Activated CD4-positive, alpha-beta memory T cell treated with anti-CD3 and anti-CD28 coated beads, Interleukin-2, amount 10 ng/mL, durations not matched to agents 7 days and 5 days (primary cell): ENCODE measurements around the gene LSAMP. TPM values are rescaled to one million over a fixed set of nuclear protein-coding genes. Genes with fewer than 3 reads are reported as not detected.

Source experiments
- CTCF ChIA-PET: fragments of 350-600 bp; sonication (Branson Sonifier 250); formaldehyde crosslinking; loops from one replicate; lab custom pipeline; 2021; ENCODE audit warnings: antibody characterized with exemption, inconsistent platforms; lab: Charles Lee
- POLR2A ChIA-PET: fragments of 350-600 bp; sonication (Branson Sonifier 250); formaldehyde crosslinking; loops from one replicate; lab custom pipeline; 2021; ENCODE audit warnings: antibody characterized with exemption; lab: Charles Lee
- DNase-seq: peaks from one replicate; pipeline ENCODE4 v3.0.0-alpha.2; 2020
- H3K27ac Mint-ChIP-seq: one replicate; pipeline ENCODE4 v1.8.0; 2021; ENCODE audit warnings: mild to moderate bottlenecking, mixed read lengths
- H3K27me3 Mint-ChIP-seq: one replicate; pipeline ENCODE4 v1.8.0; 2021; ENCODE audit warnings: mixed read lengths
- H3K36me3 Mint-ChIP-seq: one replicate; pipeline ENCODE4 v1.8.0; 2021; ENCODE audit warnings: low read depth, mixed read lengths
- H3K4me1 Mint-ChIP-seq: one replicate; pipeline ENCODE4 v1.8.0; 2021; ENCODE audit warnings: mixed read lengths
- H3K4me3 Mint-ChIP-seq: one replicate; pipeline ENCODE4 v1.8.0; 2021; ENCODE audit warnings: mild to moderate bottlenecking, mixed read lengths
- H3K9me3 Mint-ChIP-seq: one replicate; pipeline ENCODE4 v1.8.0; 2021; ENCODE audit warnings: mixed read lengths
- total RNA-seq, 2 experiments: library from RNA; stranded (reverse); gene quantifications; one replicate each; pipeline ENCODE4 v1.2.3, GENCODE V29; 2021

LSAMP gene
- total RNA-seq, 2 experiments from 2014 or later: not detected

- POLR2A ChIA-PET: no interaction called here
- no peaks in the 10 kb centered on the region for H3K27me3 Mint-ChIP-seq
- no peak for DNase-seq
- H3K27ac Mint-ChIP-seq: no peak overlapping the region
- no peaks in the 10 kb centered on the region for H3K36me3 Mint-ChIP-seq
- CTCF ChIA-PET: no interaction called here
- H3K4me3 Mint-ChIP-seq: no peak overlapping the region
- H3K9me3 Mint-ChIP-seq: peaks cover 3% of the 10 kb centered on the region
- no peaks in the 10 kb centered on the region for H3K4me1 Mint-ChIP-seq
Measured at GRCh38 chr3:116374901-116375300, 70.4 kb downstream of the LSAMP start.

GRCh38 chr3:116367761-116368395 lies 77.4 kb downstream of the LSAMP start:
- CTCF ChIA-PET: no interaction called here
- no peak for DNase-seq
- H3K27me3 Mint-ChIP-seq: no peaks in the 10 kb centered on the region
- H3K4me3 Mint-ChIP-seq: no peak overlapping the region
- H3K9me3 Mint-ChIP-seq: peaks cover 9% of the 10 kb centered on the region
- H3K4me1 Mint-ChIP-seq: no peaks in the 10 kb centered on the region
- no peak overlapping the region for H3K27ac Mint-ChIP-seq
- no peaks in the 10 kb centered on the region for H3K36me3 Mint-ChIP-seq
- POLR2A ChIA-PET: no interaction called here

GRCh38 chr3:116356056-116356455 lies 89.2 kb downstream of the LSAMP start:
- Mint-ChIP-seq H3K4me1 (no peaks in the 10 kb centered on the region), H3K27me3 (no peaks in the 10 kb centered on the region), H3K9me3 (no peaks in the 10 kb centered on the region), H3K4me3 (no peak overlapping the region), H3K27ac (no peak overlapping the region), H3K36me3 (no peaks in the 10 kb centered on the region)
- DNase-seq: no peak
- ChIA-PET POLR2A (no interaction called here), CTCF (no interaction called here)

GRCh38 chr3:116354382-116354781 lies 90.9 kb downstream of the LSAMP start:
- DNase-seq: no peak
- Mint-ChIP-seq H3K27ac (no peak overlapping the region), H3K27me3 (no peaks in the 10 kb centered on the region), H3K36me3 (no peaks in the 10 kb centered on the region), H3K4me1 (no peaks in the 10 kb centered on the region), H3K9me3 (no peaks in the 10 kb centered on the region), H3K4me3 (no peak overlapping the region)
- ChIA-PET POLR2A (no interaction called here), CTCF (no interaction called here)

GRCh38 chr3:116350119-116350733 lies 95.1 kb downstream of the LSAMP start:
- CTCF ChIA-PET: no interaction called here
- POLR2A ChIA-PET: no interaction called here

GRCh38 chr3:116348216-116348615 lies 97.1 kb downstream of the LSAMP start:
- Mint-ChIP-seq H3K4me3 (no peak overlapping the region), H3K4me1 (no peaks in the 10 kb centered on the region), H3K27me3 (no peaks in the 10 kb centered on the region), H3K9me3 (no peaks in the 10 kb centered on the region), H3K27ac (no peak overlapping the region), H3K36me3 (no peaks in the 10 kb centered on the region)
- CTCF ChIA-PET: no interaction called here
- no peak for DNase-seq
- POLR2A ChIA-PET: no interaction called here

More at GRCh38 chr3:116350119-116350733, 95.1 kb downstream of the LSAMP start:
- H3K9me3 Mint-ChIP-seq: no peaks in the 10 kb centered on the region
- DNase-seq: no peak
- H3K27ac Mint-ChIP-seq: no peak overlapping the region
- no peaks in the 10 kb centered on the region for H3K4me1 Mint-ChIP-seq
- H3K4me3 Mint-ChIP-seq: no peak overlapping the region
- no peaks in the 10 kb centered on the region for H3K36me3 Mint-ChIP-seq
- no peaks in the 10 kb centered on the region for H3K27me3 Mint-ChIP-seq

- no peaks in the 10 kb centered on the region for H3K36me3 Mint-ChIP-seq
- H3K9me3 Mint-ChIP-seq: peaks cover 2% of the 10 kb centered on the region
- no peaks in the 10 kb centered on the region for H3K27me3 Mint-ChIP-seq
- ChIA-PET POLR2A (no interaction called here), CTCF (no interaction called here)
- no peak for DNase-seq
- H3K4me1 Mint-ChIP-seq: no peaks in the 10 kb centered on the region
- H3K4me3 Mint-ChIP-seq: no peak overlapping the region
- no peak overlapping the region for H3K27ac Mint-ChIP-seq
Measured at GRCh38 chr3:116342499-116342898, 102.8 kb downstream of the LSAMP start.

GRCh38 chr3:116341899-116342298 lies 103.4 kb downstream of the LSAMP start:
- H3K4me1 Mint-ChIP-seq: no peaks in the 10 kb centered on the region
- ChIA-PET CTCF (no interaction called here), POLR2A (no interaction called here)
- H3K36me3 Mint-ChIP-seq: no peaks in the 10 kb centered on the region
- no peak for DNase-seq
- no peaks in the 10 kb centered on the region for H3K27me3 Mint-ChIP-seq
- peaks cover 2% of the 10 kb centered on the region for H3K9me3 Mint-ChIP-seq
- no peak overlapping the region for H3K27ac Mint-ChIP-seq
- H3K4me3 Mint-ChIP-seq: no peak overlapping the region

- Mint-ChIP-seq H3K27ac (no peak overlapping the region), H3K36me3 (no peaks in the 10 kb centered on the region), H3K9me3 (peaks cover 2% of the 10 kb centered on the region), H3K4me1 (no peaks in the 10 kb centered on the region), H3K4me3 (no peak overlapping the region), H3K27me3 (no peaks in the 10 kb centered on the region)
- DNase-seq: no peak
- CTCF ChIA-PET: no interaction called here
- POLR2A ChIA-PET: no interaction called here
Measured at GRCh38 chr3:116341381-116341780, 103.9 kb downstream of the LSAMP start.

- no peaks in the 10 kb centered on the region for H3K27me3 Mint-ChIP-seq
Measured at GRCh38 chr3:116340680-116341216, 104.5 kb downstream of the LSAMP start.

GRCh38 chr3:116339441-116340028 lies 105.8 kb downstream of the LSAMP start:
- ChIA-PET CTCF (no interaction called here), POLR2A (no interaction called here)
- DNase-seq: no peak
- Mint-ChIP-seq H3K4me3 (no peak overlapping the region), H3K4me1 (no peaks in the 10 kb centered on the region), H3K27me3 (no peaks in the 10 kb centered on the region), H3K36me3 (no peaks in the 10 kb centered on the region), H3K9me3 (peaks cover 2% of the 10 kb centered on the region), H3K27ac (no peak overlapping the region)

More at GRCh38 chr3:116340680-116341216, 104.5 kb downstream of the LSAMP start:
- Mint-ChIP-seq H3K27ac (no peak overlapping the region), H3K4me3 (no peak overlapping the region), H3K4me1 (no peaks in the 10 kb centered on the region), H3K9me3 (peaks cover 2% of the 10 kb centered on the region), H3K36me3 (no peaks in the 10 kb centered on the region)
- no peak for DNase-seq
- POLR2A ChIA-PET: no interaction called here
- CTCF ChIA-PET: no interaction called here

- Mint-ChIP-seq H3K4me3 (no peak overlapping the region), H3K9me3 (peaks cover 2% of the 10 kb centered on the region), H3K27ac (no peak overlapping the region), H3K4me1 (no peaks in the 10 kb centered on the region), H3K36me3 (no peaks in the 10 kb centered on the region), H3K27me3 (no peaks in the 10 kb centered on the region)
- DNase-seq: no peak
- POLR2A ChIA-PET: no interaction called here
- CTCF ChIA-PET: no interaction called here
Measured at GRCh38 chr3:116338713-116339112, 106.6 kb downstream of the LSAMP start.

GRCh38 chr3:116337229-116337628 lies 108.1 kb downstream of the LSAMP start:
- H3K27ac Mint-ChIP-seq: no peak overlapping the region
- CTCF ChIA-PET: no interaction called here
- H3K4me3 Mint-ChIP-seq: no peak overlapping the region
- DNase-seq: no peak
- H3K36me3 Mint-ChIP-seq: no peaks in the 10 kb centered on the region
- H3K27me3 Mint-ChIP-seq: no peaks in the 10 kb centered on the region
- POLR2A ChIA-PET: no interaction called here
- no peaks in the 10 kb centered on the region for H3K4me1 Mint-ChIP-seq
- no peaks in the 10 kb centered on the region for H3K9me3 Mint-ChIP-seq
